HCT116 (cell line): ENCODE measurements around the gene NFKB1. TPM values are rescaled to one million over a fixed set of nuclear protein-coding genes. Genes with fewer than 3 reads are reported as not detected.

ENCODE experiments used
- ATAC-seq: fragments of 200-7000 bp; cut with Tn5 transposase; 2 replicates; pipeline ENCODE4 v1.9.1; 2020; ENCODE audit warnings: mild to moderate bottlenecking, moderate library complexity
- BruUV-seq: library from RNA; stranded (reverse); fragments of 400-500 nt; replicated peaks from 2 replicates; lab custom pipeline; 2021; lab: Mats Ljungman, UMichigan
- CTCF ChIA-PET: fragments of 300-600 bp; sonication (Branson Sonifier 250); formaldehyde crosslinking; loops from one replicate; lab custom pipeline; 2021; ENCODE audit warnings: antibody characterized with exemption; lab: Charles Lee
- POLR2A ChIA-PET: fragments of 300-600, 350-600 bp; sonication (Branson Sonifier 250); formaldehyde crosslinking; loops from one replicate; lab custom pipeline; 2021; ENCODE audit warnings: antibody characterized with exemption; lab: Charles Lee
- RAD21 ChIA-PET, 2 experiments: fragments of 300-600 bp; sonication (Branson Sonifier 250); formaldehyde crosslinking; loops; one replicate each; lab custom pipeline; 2023; ENCODE audit warnings: low total read pairs in 2 of 2; ENCODE audit not compliant: uncharacterized antibody in 2 of 2, unreplicated experiment in 2 of 2, low non-redundant PET in 1 of 2; lab: Charles Lee
- DNase-seq: peaks from one replicate; pipeline ENCODE4 v3.0.0-alpha.2; 2010; ENCODE audit warnings: low read depth, low spot score
- H2AFZ ChIP-seq: fragments of 200-600 bp; shearing (Covaris generic), sonication (generic); 2 replicates; pipeline ENCODE4 v1.6.1; 2017; ENCODE audit warnings: low read depth, mixed run types, mixed read lengths, antibody characterized with exemption, low read length; ENCODE audit not compliant: poor library complexity, severe bottlenecking
- H3K27ac ChIP-seq: 2 replicates; pipeline ENCODE4 v1.5.1; 2012; ENCODE audit warnings: low read depth, low read length
- H3K27me3 ChIP-seq: fragments of 200-600 bp; sonication (generic); 2 replicates; pipeline ENCODE4 v1.6.1; 2016; ENCODE audit warnings: mixed run types, low read length, mixed read lengths; ENCODE audit not compliant: insufficient read depth
- H3K36me3 ChIP-seq, 2 experiments: fragments of 200-500 bp in 1 of 2; fragments of 200-600 bp in 1 of 2; sonication (Bioruptor generic) in 1 of 2; sonication (generic) in 1 of 2; 2 replicates each; pipeline versions ENCODE4 v1.5.1 to v1.6.1; 2014 to 2016; ENCODE audit warnings: low read length in 2 of 2, inconsistent platforms in 1 of 2, mixed read lengths in 1 of 2, mixed run types in 1 of 2; ENCODE audit not compliant: insufficient read depth in 2 of 2, control insufficient read depth in 1 of 2
- H3K4me1 ChIP-seq, 2 experiments: fragments of 200-600 bp in 1 of 2; sonication (generic) in 1 of 2; 2 replicates each; pipeline versions ENCODE4 v1.5.1 to v1.6.1; 2012 to 2017; ENCODE audit warnings: low read length in 2 of 2, inconsistent platforms in 1 of 2, mild to moderate bottlenecking in 1 of 2, mixed read lengths in 1 of 2, mixed run types in 1 of 2, moderate library complexity in 1 of 2; ENCODE audit not compliant: insufficient read depth in 2 of 2, control insufficient read depth in 1 of 2
- H3K4me2 ChIP-seq: fragments of 200-600 bp; sonication (generic); 2 replicates; pipeline ENCODE4 v1.6.1; 2017; ENCODE audit warnings: mixed run types, low read length, mixed read lengths
- H3K4me3 ChIP-seq, 2 experiments: fragments of 200-600 bp in 1 of 2; sonication (generic) in 1 of 2; replicated peaks in 1 of 2; 2 replicates each; pipeline ENCODE4 v1.5.1; 2011 to 2016; ENCODE audit warnings: low read length in 2 of 2, control low read depth in 1 of 2, low read depth in 1 of 2, mild to moderate bottlenecking in 1 of 2, mixed read lengths in 1 of 2, mixed run types in 1 of 2
- H3K79me2 ChIP-seq: fragments of 200-600 bp; sonication (generic); 2 replicates; pipeline ENCODE4 v1.6.1; 2017; ENCODE audit warnings: mild to moderate bottlenecking, mixed run types, low read length, moderate library complexity, mixed read lengths; ENCODE audit not compliant: insufficient read depth
- H3K9ac ChIP-seq: fragments of 200-600 bp; sonication (generic); 2 replicates; pipeline ENCODE4 v1.6.1; 2016; ENCODE audit warnings: low read length, mixed read lengths
- H3K9me2 ChIP-seq: fragments of 200-600 bp; sonication (generic), shearing (Covaris generic); 2 replicates; pipeline ENCODE4 v1.6.1; 2017; ENCODE audit warnings: mixed run types, mild to moderate bottlenecking, moderate library complexity; ENCODE audit not compliant: insufficient read depth
- H3K9me3 ChIP-seq, 2 experiments: fragments of 200-500 bp in 1 of 2; fragments of 200-600 bp in 1 of 2; sonication (Bioruptor generic) in 1 of 2; sonication (generic) in 1 of 2; 2 replicates each; pipeline ENCODE4 v1.6.1; 2014 to 2017; ENCODE audit warnings: low read length in 2 of 2, mixed read lengths in 2 of 2, inconsistent platforms in 1 of 2, low read depth in 1 of 2, mild to moderate bottlenecking in 1 of 2, mixed run types in 1 of 2, moderate library complexity in 1 of 2; ENCODE audit not compliant: control insufficient read depth in 1 of 2, insufficient read depth in 1 of 2
- H4K20me1 ChIP-seq: fragments of 200-600 bp; sonication (generic), shearing (Covaris generic); 2 replicates; pipeline ENCODE4 v1.6.1; 2017; ENCODE audit warnings: mixed run types, mild to moderate bottlenecking, moderate library complexity; ENCODE audit not compliant: insufficient read depth
- CBX3 ChIP-seq: IDR thresholded peaks from 2 replicates; pipeline ENCODE4 v1.6.1; 2012; ENCODE audit warnings: low read depth
- CEBPB ChIP-seq: IDR thresholded peaks from 2 replicates; pipeline ENCODE4 v1.6.1; 2012; ENCODE audit warnings: low read depth
- CTCF ChIP-seq, 3 experiments: fragments of 200-600 bp in 1 of 3; sonication (generic) in 1 of 3; IDR thresholded peaks in 2 of 3; conservative IDR thresholded peaks in 1 of 3; 2 replicates each; pipeline ENCODE4 v1.5.1; 2012 to 2017; ENCODE audit warnings: low read depth in 2 of 3, low read length in 2 of 3, antibody characterized with exemption in 1 of 3, borderline replicate concordance in 1 of 3, control low read depth in 1 of 3, mild to moderate bottlenecking in 1 of 3, mixed read lengths in 1 of 3, mixed run types in 1 of 3, moderate library complexity in 1 of 3; ENCODE audit not compliant: insufficient read depth in 1 of 3
- FOSL1 ChIP-seq: IDR thresholded peaks from 2 replicates; pipeline ENCODE4 v1.6.1; 2012; ENCODE audit warnings: low read depth
- MAX ChIP-seq: IDR thresholded peaks from 2 replicates; pipeline ENCODE4 v1.6.1; 2012
- POLR2A ChIP-seq: IDR thresholded peaks from 2 replicates; pipeline ENCODE4 v1.7.0; 2011; ENCODE audit warnings: borderline replicate concordance; ENCODE audit not compliant: insufficient read depth, insufficient read length; ENCODE audit errors: extremely low read depth
- SRF ChIP-seq: IDR thresholded peaks from 2 replicates; pipeline ENCODE4 v1.6.1; 2012; ENCODE audit warnings: low read depth
- YY1 ChIP-seq: IDR thresholded peaks from 2 replicates; pipeline ENCODE4 v1.6.1; 2011; ENCODE audit warnings: low read length, low read depth, moderate library complexity, mild to moderate bottlenecking; ENCODE audit not compliant: insufficient replicate concordance; ENCODE audit errors: extremely low read depth
- ZBTB33 ChIP-seq: IDR thresholded peaks from 2 replicates; pipeline ENCODE4 v1.6.1; 2011; ENCODE audit warnings: mild to moderate bottlenecking, low read length, moderate library complexity; ENCODE audit not compliant: insufficient replicate concordance; ENCODE audit errors: extremely low read depth
- ZNF274 ChIP-seq: fragments of 200-500 bp; sonication (Bioruptor generic); IDR thresholded peaks from 2 replicates; pipeline ENCODE4 v1.6.1; 2014; ENCODE audit warnings: mild to moderate bottlenecking, low read depth, low read length, inconsistent platforms
- intact Hi-C: fragments of 100-400 bp; cut with micrococcal nuclease; formaldehyde crosslinking; loops from 2 replicates; pipeline ENCODE4 v1.10.0; 2022
- total RNA-seq: library from RNA; stranded (reverse); gene quantifications from one replicate; pipeline ENCODE4 v1.2.1, GENCODE V29; 2021; ENCODE audit not compliant: unreplicated experiment

NFKB1 gene
- total RNA-seq, 1 experiment from 2014 or later = 29.4 TPM

- H4K20me1 ChIP-seq = no peaks in the 10 kb centered on the region
- ChIA-PET POLR2A (no interaction called here), CTCF (no interaction called here), RAD21 (no interaction called here)
- no peaks in the 10 kb centered on the region; a peak in 1 of 4 replicates for H3K9me3 ChIP-seq
- no peaks in the 10 kb centered on the region for H3K27me3 ChIP-seq
- no peaks in the 10 kb centered on the region for H3K79me2 ChIP-seq
- DNase-seq (no peak), ATAC-seq (no peak)
- TF ChIP-seq ZNF274 (no peak), YY1 (no peak), CBX3 (no peak), ZBTB33 (no peak), CTCF (IDR thresholded peaks at IDR 0.05 in 2 of 3, conservative IDR thresholded peaks at IDR 0.05 in 1 of 3; ENCODE audit: borderline replicate concordance in 1 of 3, insufficient read depth in 1 of 3, low read depth in 2 of 3, low read length in 2 of 3) (no peak), POLR2A (no peak), MAX (no peak), CEBPB (no peak), FOSL1 (no peak), SRF (no peak)
- H3K4me3 ChIP-seq = no peak overlapping the region
- peaks cover 0 to 2% of the 10 kb centered on the region in 2 experiments; a peak in 1 of 4 replicates for H3K36me3 ChIP-seq
- BruUV-seq = no TSS peak
- intact Hi-C loops = no loop called here
- no peak overlapping the region for H2AFZ ChIP-seq
- H3K9ac ChIP-seq = no peak overlapping the region
- H3K4me2 ChIP-seq = no peak overlapping the region
- no peak overlapping the region for H3K27ac ChIP-seq
- no peaks in the 10 kb centered on the region for H3K4me1 ChIP-seq
- no peaks in the 10 kb centered on the region for H3K9me2 ChIP-seq
Observed at GRCh38 chr4:102586644-102587021, 85.5 kb downstream of the NFKB1 start.
